Lower leg skin (tissue), 3 donors: ENCODE measurements around the gene PBX1.

Source experiments
- CTCF ChIP-seq, 3 donors: fragments of 450-650 bp; IDR thresholded peaks; one replicate each; pipeline ENCODE4 v1.5.1; 2016; ENCODE audit warnings: antibody characterized with exemption in 3 of 3, mild to moderate bottlenecking in 3 of 3, moderate library complexity in 2 of 3
- POLR2A ChIP-seq, 2 donors: fragments of 450-650 bp; IDR thresholded peaks; one replicate each; pipeline ENCODE4 v1.6.1; 2016 to 2017; ENCODE audit warnings: antibody characterized with exemption in 2 of 2, mild to moderate bottlenecking in 1 of 2, moderate library complexity in 1 of 2

DNA sequence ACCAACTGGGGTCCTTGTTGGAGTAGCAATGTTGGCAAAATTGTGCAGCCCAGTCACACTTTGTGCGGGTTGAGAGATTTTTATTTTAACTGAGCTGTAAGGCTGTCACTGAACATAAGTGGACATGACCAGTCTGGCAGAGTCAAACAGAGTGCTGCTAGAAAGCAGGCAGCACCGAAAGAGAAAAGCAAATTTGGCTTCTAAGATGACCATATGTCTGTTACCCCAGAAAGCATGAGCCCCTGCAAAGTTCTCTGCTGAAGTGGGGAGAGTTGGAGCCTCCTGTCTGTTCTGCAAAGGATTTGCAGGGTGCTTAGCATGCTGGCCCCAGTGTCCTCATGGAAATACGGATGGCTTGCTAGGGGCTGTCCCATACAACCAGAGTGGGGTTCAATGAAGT is 220.4 kb downstream of the PBX1 start:
- no peak for TF ChIP-seq CTCF (IDR thresholded peaks at IDR 0.05)
- TF ChIP-seq POLR2A (IDR thresholded peaks at IDR 0.05): no peak
